ENCODE data around the gene DNAJA2.

DNA sequence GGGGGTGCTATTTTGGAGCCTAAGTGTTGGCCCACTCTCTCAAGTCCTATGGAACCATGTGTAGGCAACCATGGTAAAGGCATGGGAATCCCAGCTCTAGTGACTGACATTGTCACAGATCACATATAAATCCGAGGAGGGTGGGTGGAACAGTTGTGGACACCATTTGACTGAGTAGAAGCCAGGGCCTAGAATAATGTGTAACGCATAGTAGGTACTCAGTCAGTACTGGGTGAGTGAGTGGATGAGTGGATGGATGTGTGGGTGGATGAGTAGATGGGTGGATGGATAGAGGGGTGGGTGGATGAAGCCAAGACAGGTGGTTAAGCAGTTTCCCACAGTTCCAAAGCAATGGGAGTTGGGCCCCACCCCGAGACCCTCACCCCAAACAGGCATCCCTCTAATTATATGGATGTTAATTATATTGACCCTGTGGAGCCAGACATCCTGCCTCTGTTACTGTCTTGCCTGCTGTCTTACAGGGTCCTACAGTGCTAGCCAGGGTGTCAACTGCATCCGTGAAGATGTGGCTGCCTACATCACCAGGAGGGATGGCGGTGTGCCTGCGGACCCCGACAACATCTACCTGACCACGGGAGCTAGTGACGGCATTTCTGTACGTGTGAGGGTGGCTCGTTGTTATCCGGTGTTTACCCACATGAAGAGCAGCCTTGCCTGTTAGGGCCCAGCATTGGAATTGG is 67.0 kb downstream of the DNAJA2 start:
- TF ChIP-seq, protein P1, sequence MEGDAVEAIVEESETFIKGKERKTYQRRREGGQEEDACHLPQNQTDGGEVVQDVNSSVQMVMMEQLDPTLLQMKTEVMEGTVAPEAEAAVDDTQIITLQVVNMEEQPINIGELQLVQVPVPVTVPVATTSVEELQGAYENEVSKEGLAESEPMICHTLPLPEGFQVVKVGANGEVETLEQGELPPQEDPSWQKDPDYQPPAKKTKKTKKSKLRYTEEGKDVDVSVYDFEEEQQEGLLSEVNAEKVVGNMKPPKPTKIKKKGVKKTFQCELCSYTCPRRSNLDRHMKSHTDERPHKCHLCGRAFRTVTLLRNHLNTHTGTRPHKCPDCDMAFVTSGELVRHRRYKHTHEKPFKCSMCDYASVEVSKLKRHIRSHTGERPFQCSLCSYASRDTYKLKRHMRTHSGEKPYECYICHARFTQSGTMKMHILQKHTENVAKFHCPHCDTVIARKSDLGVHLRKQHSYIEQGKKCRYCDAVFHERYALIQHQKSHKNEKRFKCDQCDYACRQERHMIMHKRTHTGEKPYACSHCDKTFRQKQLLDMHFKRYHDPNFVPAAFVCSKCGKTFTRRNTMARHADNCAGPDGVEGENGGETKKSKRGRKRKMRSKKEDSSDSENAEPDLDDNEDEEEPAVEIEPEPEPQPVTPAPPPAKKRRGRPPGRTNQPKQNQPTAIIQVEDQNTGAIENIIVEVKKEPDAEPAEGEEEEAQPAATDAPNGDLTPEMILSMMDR (IDR thresholded peaks at IDR 0.05; ENCODE audit: poor library complexity, severe bottlenecking): no peak
- TF ChIP-seq, protein P2, sequence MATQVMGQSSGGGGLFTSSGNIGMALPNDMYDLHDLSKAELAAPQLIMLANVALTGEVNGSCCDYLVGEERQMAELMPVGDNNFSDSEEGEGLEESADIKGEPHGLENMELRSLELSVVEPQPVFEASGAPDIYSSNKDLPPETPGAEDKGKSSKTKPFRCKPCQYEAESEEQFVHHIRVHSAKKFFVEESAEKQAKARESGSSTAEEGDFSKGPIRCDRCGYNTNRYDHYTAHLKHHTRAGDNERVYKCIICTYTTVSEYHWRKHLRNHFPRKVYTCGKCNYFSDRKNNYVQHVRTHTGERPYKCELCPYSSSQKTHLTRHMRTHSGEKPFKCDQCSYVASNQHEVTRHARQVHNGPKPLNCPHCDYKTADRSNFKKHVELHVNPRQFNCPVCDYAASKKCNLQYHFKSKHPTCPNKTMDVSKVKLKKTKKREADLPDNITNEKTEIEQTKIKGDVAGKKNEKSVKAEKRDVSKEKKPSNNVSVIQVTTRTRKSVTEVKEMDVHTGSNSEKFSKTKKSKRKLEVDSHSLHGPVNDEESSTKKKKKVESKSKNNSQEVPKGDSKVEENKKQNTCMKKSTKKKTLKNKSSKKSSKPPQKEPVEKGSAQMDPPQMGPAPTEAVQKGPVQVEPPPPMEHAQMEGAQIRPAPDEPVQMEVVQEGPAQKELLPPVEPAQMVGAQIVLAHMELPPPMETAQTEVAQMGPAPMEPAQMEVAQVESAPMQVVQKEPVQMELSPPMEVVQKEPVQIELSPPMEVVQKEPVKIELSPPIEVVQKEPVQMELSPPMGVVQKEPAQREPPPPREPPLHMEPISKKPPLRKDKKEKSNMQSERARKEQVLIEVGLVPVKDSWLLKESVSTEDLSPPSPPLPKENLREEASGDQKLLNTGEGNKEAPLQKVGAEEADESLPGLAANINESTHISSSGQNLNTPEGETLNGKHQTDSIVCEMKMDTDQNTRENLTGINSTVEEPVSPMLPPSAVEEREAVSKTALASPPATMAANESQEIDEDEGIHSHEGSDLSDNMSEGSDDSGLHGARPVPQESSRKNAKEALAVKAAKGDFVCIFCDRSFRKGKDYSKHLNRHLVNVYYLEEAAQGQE (IDR thresholded peaks at IDR 0.05; ENCODE audit: borderline replicate concordance): no peak
- TF ChIP-seq EP300 (conservative IDR thresholded peaks at IDR 0.05; ENCODE audit: poor library complexity, severe bottlenecking) (no peak), MXI1 (conservative IDR thresholded peaks at IDR 0.05; ENCODE audit: poor library complexity, severe bottlenecking) (no peak), EZH2 (IDR thresholded peaks at IDR 0.05; ENCODE audit: borderline replicate concordance, insufficient read depth, low read length, poor library complexity, severe bottlenecking) (no peak), RAD21 (conservative IDR thresholded peaks at IDR 0.05) (no peak), POLR2AphosphoS5 (IDR thresholded peaks at IDR 0.05) (no peak)
